GM12878 (cell line): ENCODE measurements around the gene SPX. TPM values are rescaled to one million over a fixed set of nuclear protein-coding genes. Genes with fewer than 3 reads are reported as not detected.

Experiments used
- ATAC-seq: fragments of 200-7000 bp; cut with Tn5 transposase; 3 replicates; pipeline ENCODE4 v1.9.1; 2020; ENCODE audit warnings: mild to moderate bottlenecking, moderate library complexity
- BruUV-seq: library from RNA; stranded (reverse); fragments of 400-500 nt; replicated peaks from 2 replicates; lab custom pipeline; 2021; lab: Mats Ljungman, UMichigan
- CTCF ChIA-PET: fragments of 300-600 bp; sonication (Branson Sonifier 250); formaldehyde crosslinking; extraction: SDS; loops from one replicate; lab custom pipeline; 2021; ENCODE audit warnings: inconsistent platforms; lab: Yijun Ruan, JAX
- POLR2A ChIA-PET: fragments of 350-600 bp; formaldehyde crosslinking; extraction: SDS; loops from one replicate; lab custom pipeline; 2021; ENCODE audit warnings: inconsistent platforms; lab: Charles Lee
- RAD21 ChIA-PET: fragments of 300-600 bp; sonication (Branson Sonifier 250); formaldehyde crosslinking; loops from one replicate; lab custom pipeline; 2023; ENCODE audit warnings: antibody characterized with exemption; ENCODE audit not compliant: unreplicated experiment; lab: Charles Lee
- SMC1A ChIA-PET: fragments of 300-600 bp; sonication (Branson Sonifier 250); formaldehyde crosslinking; loops from one replicate; lab custom pipeline; 2023; ENCODE audit not compliant: unreplicated experiment, uncharacterized antibody; lab: Charles Lee
- DNase-seq: peaks from one replicate; pipeline ENCODE4 v3.0.0-alpha.2; 2011; ENCODE audit warnings: low read depth, low spot score
- FAIRE-seq: peaks from 3 replicates; lab custom pipeline; 2011; peaks lifted over from hg19 to GRCh38; lab: Jason Lieb, UNC
- H2AFZ ChIP-seq: 2 replicates; pipeline ENCODE4 v1.6.0; 2011; ENCODE audit warnings: low read depth, low read length, control low read depth; ENCODE audit not compliant: control insufficient read depth
- H3K27ac ChIP-seq: 2 replicates; pipeline ENCODE4 v1.5.1; 2011; ENCODE audit warnings: control low read depth; ENCODE audit not compliant: control insufficient read depth, insufficient read depth
- H3K27me3 ChIP-seq, 2 experiments: replicated peaks in 1 of 2; 2 replicates each; pipeline versions ENCODE4 v1.6.0 to v1.6.1; 2011; ENCODE audit warnings: low read length in 1 of 2; ENCODE audit not compliant: control insufficient read depth in 2 of 2, insufficient read depth in 2 of 2
- H3K36me3 ChIP-seq, 2 experiments: 2 replicates each; pipeline ENCODE4 v1.5.1; 2011; ENCODE audit warnings: low read length in 1 of 2; ENCODE audit not compliant: control insufficient read depth in 2 of 2, insufficient read depth in 2 of 2
- H3K4me1 ChIP-seq: 2 replicates; pipeline ENCODE4 v1.6.1; 2011; ENCODE audit warnings: mild to moderate bottlenecking, low read length, moderate library complexity, mixed read lengths; ENCODE audit not compliant: control insufficient read depth, insufficient read depth
- H3K4me2 ChIP-seq: 2 replicates; pipeline ENCODE4 v1.6.0; 2011; ENCODE audit warnings: control low read depth; ENCODE audit not compliant: control insufficient read depth, insufficient read depth
- H3K4me3 ChIP-seq: fragments of 200-600 bp; sonication (generic); 2 replicates; pipeline ENCODE4 v1.5.1; 2016
- H3K79me2 ChIP-seq: 2 replicates; pipeline ENCODE4 v1.6.0; 2011; ENCODE audit warnings: low read length; ENCODE audit not compliant: control insufficient read depth, insufficient read depth
- H3K9ac ChIP-seq: 2 replicates; pipeline ENCODE4 v1.8.0; 2011; ENCODE audit warnings: low read length, control low read depth, mixed read lengths; ENCODE audit not compliant: control insufficient read depth, insufficient read depth
- H3K9me3 ChIP-seq: replicated peaks from 3 replicates; pipeline ENCODE4 v1.5.1; 2011; ENCODE audit warnings: mild to moderate bottlenecking, low read length; ENCODE audit not compliant: control insufficient read depth, insufficient read depth
- H4K20me1 ChIP-seq: 2 replicates; pipeline ENCODE4 v1.6.0; 2011; ENCODE audit not compliant: control insufficient read depth, insufficient read depth
- ASH2L ChIP-seq: fragments of 300-600, 200-600 bp; sonication (generic); IDR thresholded peaks from 2 replicates; pipeline ENCODE4 v1.6.1; 2017; ENCODE audit warnings: low read depth, mild to moderate bottlenecking, borderline replicate concordance
- ATF3 ChIP-seq: IDR thresholded peaks from 2 replicates; pipeline ENCODE4 v1.6.1; 2011; ENCODE audit warnings: low read depth, mild to moderate bottlenecking, low read length, moderate library complexity, borderline replicate concordance; ENCODE audit errors: extremely low read depth
- CBX5 ChIP-seq: sonication (generic); IDR thresholded peaks from 2 replicates; pipeline ENCODE4 v1.6.1; 2016; ENCODE audit warnings: low read depth, moderate library complexity, mild to moderate bottlenecking, inconsistent platforms
- NBN ChIP-seq: fragments of 450-650 bp; IDR thresholded peaks from 2 replicates; pipeline ENCODE4 v1.6.1; 2016
- SMARCA5 ChIP-seq: fragments of 450-650 bp; IDR thresholded peaks from 2 replicates; pipeline ENCODE4 v1.6.1; 2017; ENCODE audit warnings: mild to moderate bottlenecking
- SUPT20H ChIP-seq: IDR thresholded peaks from 2 replicates; pipeline ENCODE4 v1.6.1; 2011; ENCODE audit warnings: low read depth, mild to moderate bottlenecking, low read length, moderate library complexity, borderline replicate concordance; ENCODE audit not compliant: control insufficient read depth
- ZNF217 ChIP-seq: fragments of 450-650 bp; IDR thresholded peaks from 2 replicates; pipeline ENCODE4 v1.6.1; 2017; ENCODE audit warnings: antibody characterized with exemption, mild to moderate bottlenecking
- WGBS: methylation state at CpG from one replicate; pipeline ENCODE4 v1.1.6; 2016; ENCODE audit warnings: low lambda C conversion rate; ENCODE audit not compliant: insufficient replicate concordance, insufficient coverage; ENCODE audit errors: missing lambda C conversion rate; 5-methylcytosine and 5-hydroxymethylcytosine counted together
- in situ Hi-C: fragments of 300-500 bp; cut with MboI; formaldehyde crosslinking; loops from 9 replicates; pipeline ENCODE4 v1.14.3; 2018; ENCODE audit warnings: mixed read lengths
- intact Hi-C: fragments of 100-400 bp; cut with micrococcal nuclease; formaldehyde crosslinking; loops from one replicate; pipeline ENCODE4 v1.14.2; 2022; ENCODE audit not compliant: unreplicated experiment
- polyA plus RNA-seq, 11 experiments: library from polyadenylated mRNA; depleted of rRNA in 4 of 11; unstranded in 6 of 11; stranded (reverse) in 5 of 11; fragments of >200 nt; fragmentation: Nextera tagmentation in 4 of 11; fragmentation: Illumina TruSeq in 1 of 11; extraction: Ambion mirVana in 4 of 11; extraction: Trizol in 1 of 11; gene quantifications; 1 replicate in 1 of 11; 2 replicates in 10 of 11; pipeline versions ENCODE4 v1.2.1 to v1.2.3, GENCODE V29; 2011 to 2016; ENCODE audit warnings: inconsistent platforms in 2 of 11, missing spikeins in 2 of 11, low read depth in 1 of 11
- total RNA-seq, 4 experiments: library from RNA; depleted of rRNA in 3 of 4; stranded (reverse); fragments of >200 nt in 3 of 4; fragmentation: Illumina TruSeq in 1 of 4; extraction: Trizol in 1 of 4; gene quantifications; 2 replicates each; pipeline versions ENCODE4 v1.2.1 to v1.2.3, GENCODE V29; 2013 to 2021

The SPX gene
- total and polyA plus RNA-seq, 10 of the 15 experiments (the other 5 are each of a cell fraction or from before 2014, with no cell fraction given), result 0.05 TPM; not detected in 8

- ChIA-PET RAD21 (interaction anchor here (0.7 kb wide), 1 partner anchor 160 kb away, joined by 3 read pairs; no protein-coding TSS in a partner anchor), SMC1A (interaction anchor here (1.7 kb wide), 1 partner anchor 33 kb away, joined by 3 read pairs; no protein-coding TSS in a partner anchor), CTCF (interaction anchor here (0.6 to 1.3 kb wide), 3 partner anchors 19 to 316 kb away, joined by 3 read pairs; no protein-coding TSS in a partner anchor), POLR2A (interaction anchor here (0.6 to 1.2 kb wide), 2 partner anchors 152 to 554 kb away, joined by 3 to 4 read pairs; partner anchors contain the start of gene LDHB)
- ATAC-seq (no peak), DNase-seq (no peak), FAIRE-seq (no peak)
- 50% methylated on average over 2 of the region's 2 CpGs for WGBS
- peaks cover 59% of the 10 kb centered on the region for H3K79me2 ChIP-seq
- no peaks in the 10 kb centered on the region for H3K27me3 ChIP-seq
- H3K27ac ChIP-seq, result no peak overlapping the region
- BruUV-seq, result no TSS peak
- no peak overlapping the region for H3K4me3 ChIP-seq
- H3K4me1 ChIP-seq, result peaks cover 8% of the 10 kb centered on the region; the same call in 1 of the 2 replicates
- intact Hi-C loops (no loop called here), in situ Hi-C loops (no loop called here)
- no peak for TF ChIP-seq NBN
- no peak for TF ChIP-seq SUPT20H
- TF ChIP-seq SMARCA5, result no peak
- TF ChIP-seq ATF3, result no peak
- TF ChIP-seq CBX5, result no peak
- no peak overlapping the region for H3K9ac ChIP-seq
- H4K20me1 ChIP-seq, result no peaks in the 10 kb centered on the region
- no peaks in the 10 kb centered on the region for H3K9me3 ChIP-seq
- H2AFZ ChIP-seq, result no peak overlapping the region
- H3K36me3 ChIP-seq, result peaks cover 0 to 3% of the 10 kb centered on the region in 2 experiments; a peak in 2 of 4 replicates
- H3K4me2 ChIP-seq, result 0 out of 2 replicates have a peak overlapping the region, but pooled peaks have one; percentile 27
These were observed 20.2 kb upstream of the SPX start for GRCh38 chr12:21505888-21506287.

- Histone ChIP-seq H3K4me2 (no peak overlapping the region), H3K9me3 (no peaks in the 10 kb centered on the region), H3K27ac (no peak overlapping the region), H2AFZ (no peak overlapping the region), H3K4me3 (no peak overlapping the region), H3K4me1 (peaks cover 7% of the 10 kb centered on the region; the same call in 1 of the 2 replicates), H3K79me2 (peaks cover 44% of the 10 kb centered on the region), H3K9ac (no peak overlapping the region), H4K20me1 (no peaks in the 10 kb centered on the region), H3K27me3 (no peaks in the 10 kb centered on the region), H3K36me3 (peaks cover 0 to 11% of the 10 kb centered on the region in 2 experiments; a peak in 3 of 4 replicates)
- intact Hi-C loops, result no loop called here
- ChIA-PET POLR2A (no interaction called here), SMC1A (interaction anchor here (1.1 kb wide), 1 partner anchor 144 kb away, joined by 4 read pairs; no protein-coding TSS in a partner anchor), RAD21 (no interaction called here), CTCF (no interaction called here)
- BruUV-seq, result no TSS peak
- FAIRE-seq, result no peak
- in situ Hi-C loops, result no loop called here
- WGBS, result 78% methylated on average over 2 of the region's 2 CpGs
- no peak for DNase-seq
- ATAC-seq, result no peak
- TF ChIP-seq ATF3, result no peak
- no peak for TF ChIP-seq ZNF217
- TF ChIP-seq ASH2L, result no peak
These were observed 18.2 kb upstream of the SPX start for GRCh38 chr12:21507849-21508248.
